WTC11 (cell line): Measurements from ENCODE around the gene PLIN1. TPM values are rescaled to one million over a fixed set of nuclear protein-coding genes. Genes with fewer than 3 reads are reported as not detected.

Experiments
- ATAC-seq: fragments of 200-7000 bp; cut with Tn5 transposase; 2 replicates; pipeline ENCODE4 v1.10.0; 2021; ENCODE audit warnings: mild to moderate bottlenecking, moderate library complexity
- CTCF ChIA-PET: fragments of 300-600 bp; sonication (Branson Sonifier 250); formaldehyde crosslinking; loops from one replicate; lab custom pipeline; 2021; ENCODE audit warnings: antibody characterized with exemption; lab: Charles Lee
- POLR2A ChIA-PET: fragments of 350-600 bp; sonication (Branson Sonifier 250); formaldehyde crosslinking; loops from one replicate; lab custom pipeline; 2021; ENCODE audit warnings: antibody characterized with exemption; lab: Charles Lee
- DNase-seq: peaks from one replicate; pipeline ENCODE4 v3.0.0; 2021; ENCODE audit warnings: low spot score
- H3K27ac Mint-ChIP-seq: 2 replicates; pipeline ENCODE4 v1.8.0; 2021; ENCODE audit warnings: mixed read lengths
- H3K27me3 Mint-ChIP-seq: 2 replicates; pipeline ENCODE4 v1.8.0; 2021; ENCODE audit warnings: low read depth, mild to moderate bottlenecking, moderate library complexity, mixed read lengths
- H3K36me3 Mint-ChIP-seq: 2 replicates; pipeline ENCODE4 v1.8.0; 2021; ENCODE audit warnings: mixed read lengths
- H3K4me1 Mint-ChIP-seq: 2 replicates; pipeline ENCODE4 v1.8.0; 2022; ENCODE audit warnings: mixed read lengths
- H3K4me3 Mint-ChIP-seq: 2 replicates; pipeline ENCODE4 v1.8.0; 2021; ENCODE audit warnings: mild to moderate bottlenecking, moderate library complexity, mixed read lengths
- H3K9me3 Mint-ChIP-seq: 2 replicates; pipeline ENCODE4 v1.8.0; 2021; ENCODE audit warnings: mixed read lengths
- AFF4 ChIP-seq: sonication (generic); formaldehyde crosslinking; IDR thresholded peaks from 2 replicates; pipeline ENCODE4 v1.8.1; 2023; ENCODE audit warnings: mild to moderate bottlenecking, missing genetic modification reagents, borderline replicate concordance
- ATF6 ChIP-seq: sonication (generic); formaldehyde crosslinking; IDR thresholded peaks from 2 replicates; pipeline ENCODE4 v1.8.1; 2023; ENCODE audit warnings: mild to moderate bottlenecking, missing genetic modification reagents
- CBFB ChIP-seq: sonication (generic); formaldehyde crosslinking; IDR thresholded peaks from 2 replicates; pipeline ENCODE4 v1.8.1; 2022; ENCODE audit warnings: mild to moderate bottlenecking, low read depth, missing genetic modification reagents
- CREM ChIP-seq: sonication (generic); formaldehyde crosslinking; IDR thresholded peaks from 2 replicates; pipeline ENCODE4 v1.8.1; 2022; ENCODE audit warnings: mild to moderate bottlenecking, missing genetic modification reagents, moderate library complexity
- E2F5 ChIP-seq: sonication (generic); formaldehyde crosslinking; IDR thresholded peaks from 2 replicates; pipeline ENCODE4 v1.8.1; 2022; ENCODE audit warnings: mild to moderate bottlenecking, moderate library complexity, missing genetic modification reagents
- FOXJ3 ChIP-seq: sonication (generic); formaldehyde crosslinking; IDR thresholded peaks from 2 replicates; pipeline ENCODE4 v1.9.0; 2021; ENCODE audit warnings: missing genetic modification reagents, mild to moderate bottlenecking, borderline replicate concordance
- GRHL2 ChIP-seq: fragments of 250-450 bp; sonication (Bioruptor Pico); IDR thresholded peaks from 2 replicates; pipeline ENCODE4 v1.8.0; 2022; ENCODE audit warnings: mild to moderate bottlenecking, moderate library complexity; ENCODE audit not compliant: insufficient replicate concordance, severe bottlenecking
- GTF2I ChIP-seq: fragments of 250-450 bp; sonication (Bioruptor Pico); conservative IDR thresholded peaks from 2 replicates; pipeline ENCODE4 v1.4.0; 2021; ENCODE audit warnings: mild to moderate bottlenecking
- JUN ChIP-seq: sonication (generic); formaldehyde crosslinking; IDR thresholded peaks from 2 replicates; pipeline ENCODE4 v1.8.0; 2023; ENCODE audit warnings: mild to moderate bottlenecking, missing genetic modification reagents
- NFATC4 ChIP-seq: fragments of 250-450 bp; sonication (Bioruptor Pico); IDR thresholded peaks from 2 replicates; pipeline ENCODE4 v1.9.0; 2021; ENCODE audit warnings: mild to moderate bottlenecking
- NFYB ChIP-seq: sonication (generic); formaldehyde crosslinking; conservative IDR thresholded peaks from 2 replicates; pipeline ENCODE4 v1.8.0; 2022; ENCODE audit warnings: low read depth, missing genetic modification reagents
- NR2C2 ChIP-seq: sonication (generic); formaldehyde crosslinking; IDR thresholded peaks from 2 replicates; pipeline ENCODE4 v1.8.0; 2022; ENCODE audit warnings: mild to moderate bottlenecking, missing genetic modification reagents
- NR3C1 ChIP-seq: sonication (generic); formaldehyde crosslinking; conservative IDR thresholded peaks from 2 replicates; pipeline ENCODE4 v1.8.1; 2023; ENCODE audit warnings: low read depth, mild to moderate bottlenecking, missing genetic modification reagents
- RELA ChIP-seq: sonication (generic); formaldehyde crosslinking; IDR thresholded peaks from 2 replicates; pipeline ENCODE4 v1.8.1; 2022; ENCODE audit warnings: missing genetic modification reagents, mild to moderate bottlenecking, borderline replicate concordance
- SOX15 ChIP-seq: fragments of 250-450 bp; sonication (Bioruptor Pico); IDR thresholded peaks from 2 replicates; pipeline ENCODE4 v1.9.0; 2021; ENCODE audit warnings: mild to moderate bottlenecking
- ZNF219 ChIP-seq: sonication (generic); formaldehyde crosslinking; IDR thresholded peaks from 2 replicates; pipeline ENCODE4 v1.8.0; 2023; ENCODE audit warnings: missing genetic modification reagents, mild to moderate bottlenecking, borderline replicate concordance
- total RNA-seq: library from RNA; stranded (reverse); gene quantifications from 3 replicates; pipeline ENCODE4 v1.2.3, GENCODE V29; 2021

PLIN1 gene
- total RNA-seq, 1 experiment from 2014 or later = 0.70 TPM

- TF ChIP-seq AFF4 (CRISPR knock-in tag) = no peak
- TF ChIP-seq GRHL2 (CRISPR knock-in tag) = no peak
- no peak for TF ChIP-seq ATF6 (CRISPR knock-in tag)
Observed at GRCh38 chr15:89649716-89650115, 29.5 kb downstream of the PLIN1 start (continued).

- no peak overlapping the region for H3K27ac Mint-ChIP-seq
- TF ChIP-seq CREM (CRISPR knock-in tag) (no peak), NR3C1 (no peak), E2F5 (CRISPR knock-in tag) (no peak), NFYB (CRISPR knock-in tag) (no peak), NR2C2 (CRISPR knock-in tag) (no peak)
- CTCF ChIA-PET = interaction anchor here (0.8 to 1.5 kb wide), 3 partner anchors 14 to 24 kb away, joined by 3 to 8 read pairs (median 3); no protein-coding TSS in a partner anchor
Observed at GRCh38 chr15:89649013-89649625, 30.0 kb downstream of the PLIN1 start.

GRCh38 chr15:89648106-89649012, 30.8 kb downstream of the PLIN1 start:
- ChIA-PET POLR2A (no interaction called here), CTCF (interaction anchor here (0.8 to 2.5 kb wide), 13 partner anchors 12 to 227 kb away, joined by 3 to 17 read pairs (median 4); partner anchors contain the start of gene TICRR)
- no peaks in the 10 kb centered on the region for H3K27me3 Mint-ChIP-seq
- ATAC-seq (peak; percentile 55), DNase-seq (no peak)
- H3K4me1 Mint-ChIP-seq = 0 out of 2 replicates have a peak, but pooled peaks cover 3% of the 10 kb centered on the region
- TF ChIP-seq JUN (CRISPR knock-in tag) (no peak), NFATC4 (CRISPR knock-in tag) (no peak), RELA (no peak), SOX15 (CRISPR knock-in tag) (no peak), CBFB (CRISPR knock-in tag) (no peak), FOXJ3 (CRISPR knock-in tag) (no peak), GTF2I (CRISPR knock-in tag) (no peak), ZNF219 (CRISPR knock-in tag) (no peak)
- H3K27ac Mint-ChIP-seq = no peak overlapping the region; the same call in 1 of the 2 replicates
- no peaks in the 10 kb centered on the region for H3K9me3 Mint-ChIP-seq
- H3K36me3 Mint-ChIP-seq = peaks cover 17% of the 10 kb centered on the region
- H3K4me3 Mint-ChIP-seq = no peak overlapping the region

More at GRCh38 chr15:89649013-89649625, 30.0 kb downstream of the PLIN1 start:
- ATAC-seq (no peak), DNase-seq (no peak)
- Mint-ChIP-seq H3K4me3 (no peak overlapping the region), H3K4me1 (0 out of 2 replicates have a peak, but pooled peaks cover 3% of the 10 kb centered on the region), H3K9me3 (no peaks in the 10 kb centered on the region), H3K27me3 (0 out of 2 replicates have a peak, but pooled peaks cover under 1% of the 10 kb centered on the region), H3K36me3 (peaks cover 13% of the 10 kb centered on the region)
- POLR2A ChIA-PET = no interaction called here
